ENCODE data around the gene CCR7.
"Not testable (repeated sequence)": the region's sequence is repeated elsewhere in the genome, so short reads cannot be mapped to it uniquely, and the experiment has no call there.

Gene CCR7

GRCh38 chr17:40602445-40603443, 37.5 kb upstream of the CCR7 start:
- H3K36me3 ChIP-seq (replicated peaks), result no peaks in the 10 kb centered on the region
- H3K4me3 ChIP-seq, result no peak overlapping the region
- in situ Hi-C loops (cut with MboI; ENCODE audit: low sequenced_read_pairs), result loop anchor here (25.0 kb wide), 1 partner anchor 1060 kb away; no protein-coding TSS in a partner anchor
- no peaks in the 10 kb centered on the region for H3K27me3 ChIP-seq (ENCODE audit: low read depth)
- no peaks in the 10 kb centered on the region for H3K4me1 ChIP-seq
- no peak for DNase-seq (ENCODE audit: low spot score in 2 of 2)
- no peaks in the 10 kb centered on the region for H3K9me3 ChIP-seq

DNA sequence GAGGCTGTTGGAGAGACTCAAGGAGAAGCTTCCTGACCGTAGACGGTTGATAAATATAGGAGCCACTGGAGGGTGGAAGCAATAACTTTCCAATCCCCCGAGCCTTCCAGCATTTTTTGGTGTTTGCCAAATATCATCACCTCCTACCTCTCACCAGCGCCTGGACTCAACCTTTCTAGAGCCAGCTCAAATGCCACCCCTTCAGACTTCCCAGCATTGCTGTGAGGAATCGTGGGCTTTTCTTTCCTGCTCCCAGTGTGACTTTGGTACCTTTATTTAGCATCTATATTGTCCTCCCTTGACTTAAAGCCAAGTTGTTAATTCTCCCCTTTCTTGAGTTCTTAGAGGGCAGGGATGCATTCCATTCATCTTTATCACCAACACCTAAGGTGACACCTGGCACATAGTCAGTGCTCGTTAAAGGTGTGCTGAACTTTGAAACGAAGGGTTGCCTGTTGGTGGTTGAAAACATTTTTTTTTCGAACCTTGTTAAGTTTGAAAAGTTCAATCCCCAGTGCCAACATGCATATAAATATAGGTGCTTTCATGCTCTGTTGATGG, 35.3 kb upstream of the CCR7 start:
- H3K4me1 ChIP-seq, result no peaks in the 10 kb centered on the region
- in situ Hi-C loops (cut with MboI; ENCODE audit: low sequenced_read_pairs), result loop anchor here (25.0 kb wide), 1 partner anchor 1062 kb away; no protein-coding TSS in a partner anchor
- DNase-seq (ENCODE audit: low spot score in 2 of 2), result no peak

GRCh38 chr17:40599468-40599763, 34.1 kb upstream of the CCR7 start:
- Histone ChIP-seq H3K27me3 (ENCODE audit: low read depth) (no peaks in the 10 kb centered on the region), H3K4me3 (no peak overlapping the region), H3K36me3 (replicated peaks) (no peaks in the 10 kb centered on the region), H3K9me3 (no peaks in the 10 kb centered on the region), H3K4me1 (no peaks in the 10 kb centered on the region)
- in situ Hi-C loops (cut with MboI; ENCODE audit: low sequenced_read_pairs), result no loop called here
- no peak for DNase-seq (ENCODE audit: low spot score in 2 of 2)

More for the DNA sequence above, 35.3 kb upstream of the CCR7 start:
- H3K27me3 ChIP-seq (ENCODE audit: low read depth), result no peaks in the 10 kb centered on the region
- H3K9me3 ChIP-seq, result no peaks in the 10 kb centered on the region
- H3K4me3 ChIP-seq, result no peak overlapping the region
- H3K36me3 ChIP-seq (replicated peaks), result no peaks in the 10 kb centered on the region

GRCh38 chr17:40598619-40599467, 33.6 kb upstream of the CCR7 start:
- Histone ChIP-seq H3K4me1 (no peaks in the 10 kb centered on the region), H3K9me3 (no peaks in the 10 kb centered on the region), H3K36me3 (replicated peaks) (no peaks in the 10 kb centered on the region), H3K27me3 (ENCODE audit: low read depth) (no peaks in the 10 kb centered on the region), H3K4me3 (no peak overlapping the region)
- no peak for DNase-seq (ENCODE audit: low spot score in 2 of 2)
- in situ Hi-C loops (cut with MboI; ENCODE audit: low sequenced_read_pairs), result no loop called here

DNA sequence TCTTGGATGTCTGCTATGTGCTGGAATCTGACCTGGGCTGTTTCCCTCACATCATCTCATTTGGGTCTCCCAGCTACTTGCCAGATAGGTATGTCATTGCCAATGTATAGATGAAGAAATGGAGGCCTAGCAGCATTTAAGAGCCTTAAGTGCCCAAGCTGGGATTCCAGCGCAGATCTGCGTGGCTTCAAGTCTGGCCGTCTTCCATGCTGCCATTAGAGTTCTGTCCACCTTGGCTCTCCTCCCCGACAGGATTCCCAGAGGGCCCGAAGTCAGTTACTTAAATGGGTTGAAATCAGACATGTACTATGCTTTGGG, 33.0 kb upstream of the CCR7 start:
- no peaks in the 10 kb centered on the region for H3K4me1 ChIP-seq
- H3K4me3 ChIP-seq, result no peak overlapping the region
- H3K27me3 ChIP-seq (ENCODE audit: low read depth), result no peaks in the 10 kb centered on the region
- no peak for DNase-seq (ENCODE audit: low spot score in 2 of 2)
- in situ Hi-C loops (cut with MboI; ENCODE audit: low sequenced_read_pairs), result no loop called here
- no peaks in the 10 kb centered on the region for H3K36me3 ChIP-seq (replicated peaks)
- H3K9me3 ChIP-seq, result no peaks in the 10 kb centered on the region

- Histone ChIP-seq H3K9me3 (no peaks in the 10 kb centered on the region), H3K4me3 (no peak overlapping the region), H3K36me3 (replicated peaks) (no peaks in the 10 kb centered on the region), H3K4me1 (no peaks in the 10 kb centered on the region), H3K27me3 (ENCODE audit: low read depth) (no peaks in the 10 kb centered on the region)
- DNase-seq (ENCODE audit: low spot score in 2 of 2), result no peak
- in situ Hi-C loops (cut with MboI; ENCODE audit: low sequenced_read_pairs), result no loop called here
Measured at GRCh38 chr17:40597556-40598300, 32.5 kb upstream of the CCR7 start.

DNA sequence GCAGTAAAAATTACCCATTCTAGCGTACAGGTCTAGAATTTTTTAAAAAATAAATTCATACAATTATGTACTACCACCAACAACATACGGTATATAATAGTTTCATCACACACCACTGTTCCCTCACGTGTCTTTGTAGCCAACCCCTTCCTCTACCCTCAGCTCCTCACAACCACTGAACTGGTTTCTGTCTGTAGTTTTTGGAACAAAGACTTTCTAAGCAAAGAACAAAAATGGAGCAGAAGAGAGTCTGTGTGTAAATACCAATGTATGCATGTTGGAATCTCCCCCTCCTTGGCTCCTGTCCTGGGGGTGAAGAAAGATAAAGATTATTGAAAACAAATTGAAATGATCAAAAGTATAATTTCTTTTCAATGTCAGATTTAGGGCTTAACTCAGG, 31.9 kb upstream of the CCR7 start:
- H3K4me1 ChIP-seq, result no peaks in the 10 kb centered on the region

GRCh38 chr17:40596261-40596919, 31.1 kb upstream of the CCR7 start:
- DNase-seq (ENCODE audit: low spot score in 2 of 2), result peak in 1 of 2 experiments; percentile 44
- in situ Hi-C loops (cut with MboI; ENCODE audit: low sequenced_read_pairs), result no loop called here
- Histone ChIP-seq H3K27me3 (ENCODE audit: low read depth) (no peaks in the 10 kb centered on the region), H3K9me3 (no peaks in the 10 kb centered on the region), H3K4me1 (no peaks in the 10 kb centered on the region), H3K36me3 (replicated peaks) (no peaks in the 10 kb centered on the region), H3K4me3 (no peak overlapping the region)

More for the DNA sequence above, 31.9 kb upstream of the CCR7 start:
- Histone ChIP-seq H3K36me3 (replicated peaks) (no peaks in the 10 kb centered on the region), H3K27me3 (ENCODE audit: low read depth) (no peaks in the 10 kb centered on the region), H3K9me3 (no peaks in the 10 kb centered on the region), H3K4me3 (no peak overlapping the region)
- in situ Hi-C loops (cut with MboI; ENCODE audit: low sequenced_read_pairs), result no loop called here
- no peak for DNase-seq (ENCODE audit: low spot score in 2 of 2)

DNA sequence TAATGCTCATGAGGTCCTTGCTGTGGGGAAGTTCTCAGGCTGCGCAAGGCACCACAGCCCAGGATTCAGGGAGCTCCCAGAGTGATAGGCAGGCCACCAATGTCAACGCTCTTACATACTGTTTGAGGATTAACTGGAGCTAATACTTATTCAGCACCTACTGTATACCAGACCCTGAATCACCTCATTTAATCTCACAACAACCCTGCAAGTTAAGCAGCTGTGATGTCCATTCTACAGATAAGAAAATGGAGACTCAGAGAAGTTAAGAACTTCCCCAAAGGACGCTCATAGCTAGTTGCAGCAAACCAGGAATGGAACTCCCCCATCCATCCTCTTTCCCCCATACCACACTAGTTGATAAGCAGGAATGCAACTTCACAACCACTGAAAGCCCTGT, 25.5 kb upstream of the CCR7 start:
- Histone ChIP-seq H3K4me3 (no peak overlapping the region), H3K4me1 (no peaks in the 10 kb centered on the region), H3K36me3 (replicated peaks) (no peaks in the 10 kb centered on the region), H3K9me3 (no peaks in the 10 kb centered on the region), H3K27me3 (ENCODE audit: low read depth) (peaks cover 2% of the 10 kb centered on the region; the same call in 1 of the 2 replicates)
- in situ Hi-C loops (cut with MboI; ENCODE audit: low sequenced_read_pairs), result no loop called here
- DNase-seq (ENCODE audit: low spot score in 2 of 2), result no peak

GRCh38 chr17:40588552-40588951, 23.3 kb upstream of the CCR7 start:
- in situ Hi-C loops (cut with MboI; ENCODE audit: low sequenced_read_pairs), result no loop called here
- no peaks in the 10 kb centered on the region for H3K9me3 ChIP-seq
- H3K4me3 ChIP-seq, result no peak overlapping the region
- H3K27me3 ChIP-seq (ENCODE audit: low read depth), result peaks cover 2% of the 10 kb centered on the region; the same call in 1 of the 2 replicates
- DNase-seq (ENCODE audit: low spot score in 2 of 2), result no peak
- no peaks in the 10 kb centered on the region for H3K4me1 ChIP-seq
- no peaks in the 10 kb centered on the region for H3K36me3 ChIP-seq (replicated peaks)

- DNase-seq (ENCODE audit: low spot score in 2 of 2); H3K4me3 ChIP-seq; H3K4me1 ChIP-seq; H3K9me3 ChIP-seq; H3K36me3 ChIP-seq (replicated peaks); H3K27me3 ChIP-seq (ENCODE audit: low read depth); in situ Hi-C loops (cut with MboI; ENCODE audit: low sequenced_read_pairs): not testable (repeated sequence)
Measured at GRCh38 chr17:40586264-40586663, 21.0 kb upstream of the CCR7 start.

GRCh38 chr17:40584950-40585349, 19.7 kb upstream of the CCR7 start:
- H3K36me3 ChIP-seq (replicated peaks); H3K9me3 ChIP-seq; DNase-seq (ENCODE audit: low spot score in 2 of 2); H3K27me3 ChIP-seq (ENCODE audit: low read depth); H3K4me3 ChIP-seq; H3K4me1 ChIP-seq; in situ Hi-C loops (cut with MboI; ENCODE audit: low sequenced_read_pairs): not testable (repeated sequence)

GRCh38 chr17:40582328-40582901, 17.1 kb upstream of the CCR7 start:
- no peaks in the 10 kb centered on the region for H3K36me3 ChIP-seq (replicated peaks)
- H3K27me3 ChIP-seq (ENCODE audit: low read depth), result no peaks in the 10 kb centered on the region; the same call in 1 of the 2 replicates
- DNase-seq (ENCODE audit: low spot score in 2 of 2), result no peak
- no peaks in the 10 kb centered on the region for H3K9me3 ChIP-seq
- no peak overlapping the region for H3K4me3 ChIP-seq
- no peaks in the 10 kb centered on the region for H3K4me1 ChIP-seq
- in situ Hi-C loops (cut with MboI; ENCODE audit: low sequenced_read_pairs), result no loop called here
